Activated CD4-positive, alpha-beta T cell treated with anti-CD3 and anti-CD28 coated beads, Interleukin-2, amount 50 U/mL, for 48 hours (primary cell): Measurements from ENCODE around the gene SEMA5B.

ENCODE experiments used
- DNase-seq, 2 experiments: peaks; one replicate each; pipeline ENCODE4 v3.0.0-alpha.2; 2020

Gene SEMA5B

GRCh38 chr3:122918576-122919290 is 108.8 kb downstream of the SEMA5B start:
- DNase-seq: no peak

- no peak for DNase-seq
These were observed 110.2 kb downstream of the SEMA5B start for GRCh38 chr3:122917412-122917811.

DNA sequence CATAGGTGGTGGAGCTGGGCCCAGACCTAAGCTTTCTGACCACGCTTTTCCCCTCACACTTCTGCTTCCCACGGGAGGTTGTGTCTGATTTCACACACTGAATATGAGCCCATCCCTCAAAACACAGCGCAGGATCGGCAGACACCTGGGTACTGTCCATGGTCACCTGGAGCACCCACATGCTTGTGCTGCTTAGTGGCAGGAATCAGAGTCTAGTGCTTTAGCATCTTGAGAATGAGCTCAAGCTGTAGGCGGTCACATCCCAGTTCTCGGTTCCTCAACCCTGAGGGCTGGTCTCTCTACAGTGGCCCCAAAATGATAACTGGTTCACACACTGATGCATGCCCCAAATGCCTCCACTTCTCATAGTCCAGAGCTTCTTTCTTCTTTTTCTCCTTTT is 111.0 kb downstream of the SEMA5B start:
- no peak for DNase-seq

GRCh38 chr3:122916084-122916483 is 111.5 kb downstream of the SEMA5B start:
- DNase-seq: no peak

DNA sequence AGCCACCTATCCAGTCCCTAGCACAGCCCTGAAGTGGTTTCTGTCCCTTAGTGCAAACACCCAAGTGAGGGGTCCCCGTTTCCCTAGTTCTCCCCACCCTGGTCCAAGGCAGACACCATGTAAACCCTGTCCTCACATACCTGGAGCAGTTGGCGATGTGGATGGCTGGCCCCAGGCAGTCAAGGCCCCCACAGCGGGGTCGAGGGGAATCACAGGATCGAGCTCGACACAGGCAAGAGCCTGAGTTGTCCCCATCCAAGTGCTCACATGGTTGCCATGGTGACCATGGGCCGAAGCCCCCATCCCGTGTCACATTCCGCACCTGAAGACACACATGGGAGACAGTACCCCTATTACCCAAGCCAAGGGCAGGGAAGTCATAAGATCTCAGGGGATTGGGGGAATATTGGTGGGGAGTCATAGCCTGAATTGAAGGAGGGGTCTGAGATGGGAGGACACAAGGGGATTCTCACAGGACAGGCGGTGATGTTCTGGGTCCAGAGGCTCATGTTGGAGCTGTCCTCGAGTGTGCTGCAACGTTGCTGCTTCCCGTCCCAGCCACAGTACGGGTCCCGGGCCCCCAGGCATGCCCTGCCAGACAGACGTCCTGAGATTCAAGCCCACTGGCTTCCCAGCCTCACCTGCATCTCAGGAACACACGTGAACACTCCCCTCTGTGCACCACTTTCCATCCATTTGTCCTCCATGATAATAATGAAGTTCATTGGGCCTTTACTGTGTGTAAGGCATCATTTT is 112.1 kb downstream of the SEMA5B start:
- no peak for DNase-seq

DNA sequence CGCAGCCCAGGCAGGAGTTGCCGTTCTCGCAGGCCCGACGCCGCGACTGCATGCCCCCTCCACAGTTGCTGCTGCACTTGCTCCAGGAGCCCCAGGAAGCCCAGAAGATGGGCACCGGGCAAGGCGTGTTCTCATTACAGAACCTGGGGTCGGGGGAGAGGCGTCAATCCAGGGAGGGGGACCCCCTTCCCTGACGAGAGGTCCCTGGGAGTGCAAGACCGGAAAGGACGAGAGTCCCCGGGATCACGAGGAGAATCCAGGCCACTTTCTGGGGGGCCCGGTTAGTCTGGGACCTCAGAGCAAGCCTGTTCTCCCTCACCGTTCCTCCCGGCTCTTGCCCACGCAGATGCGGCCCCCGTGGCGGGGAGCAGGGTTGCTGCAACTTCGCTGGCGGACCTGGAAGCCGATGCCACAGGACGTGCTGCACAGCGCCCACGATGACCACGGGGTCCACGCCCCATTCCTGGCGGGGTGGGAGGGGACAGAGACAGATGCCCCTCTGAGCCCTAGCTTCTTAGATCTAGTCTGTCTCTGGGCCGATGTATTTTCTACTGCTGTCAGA is 113.9 kb downstream of the SEMA5B start:
- no peak for DNase-seq

GRCh38 chr3:122912772-122913538 is 114.6 kb downstream of the SEMA5B start:
- no peak for DNase-seq

- no peak for DNase-seq
These were observed 115.7 kb downstream of the SEMA5B start for GRCh38 chr3:122911901-122912300.

DNA sequence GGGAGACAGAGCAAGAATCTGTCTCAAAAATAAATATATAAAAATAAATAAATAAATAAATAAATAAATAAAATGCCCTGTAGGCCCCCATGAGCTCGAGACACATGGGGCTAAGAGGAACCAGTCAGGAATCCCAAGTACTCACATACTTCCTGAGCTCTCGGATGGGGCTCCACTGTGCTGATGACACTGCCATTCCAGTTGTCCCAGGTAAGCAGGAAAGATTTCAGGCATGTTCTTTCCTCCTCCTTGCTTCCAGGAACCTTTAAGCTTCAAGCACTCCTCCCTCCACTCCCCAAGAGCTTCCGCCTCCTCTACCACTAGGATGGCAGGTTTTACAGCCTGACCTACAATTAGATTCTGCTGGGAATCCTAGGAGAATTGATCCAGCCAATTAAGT is 119.3 kb downstream of the SEMA5B start:
- no peak for DNase-seq

DNA sequence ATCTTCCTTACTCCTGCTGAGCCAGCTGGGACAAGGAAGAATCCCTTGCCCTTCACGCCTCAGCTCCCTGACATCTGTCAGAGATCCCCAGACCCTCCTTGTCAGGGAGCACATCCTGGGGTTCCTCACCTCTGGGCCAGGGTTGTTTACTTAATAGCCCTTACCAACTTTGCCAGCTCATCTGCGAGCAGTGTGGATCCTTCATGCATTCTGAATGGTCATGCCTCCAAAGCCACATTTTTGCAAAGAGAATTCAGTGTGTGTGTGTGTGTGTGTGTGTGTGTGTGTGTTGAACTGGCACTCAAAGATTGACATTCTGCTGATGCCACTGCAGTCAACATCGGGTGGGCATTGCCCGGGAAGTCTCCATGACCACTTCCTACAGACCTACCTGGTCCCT is 120.1 kb downstream of the SEMA5B start:
- DNase-seq: no peak

- DNase-seq: no peak
These were observed 124.4 kb downstream of the SEMA5B start for GRCh38 chr3:122903171-122903570.

DNA sequence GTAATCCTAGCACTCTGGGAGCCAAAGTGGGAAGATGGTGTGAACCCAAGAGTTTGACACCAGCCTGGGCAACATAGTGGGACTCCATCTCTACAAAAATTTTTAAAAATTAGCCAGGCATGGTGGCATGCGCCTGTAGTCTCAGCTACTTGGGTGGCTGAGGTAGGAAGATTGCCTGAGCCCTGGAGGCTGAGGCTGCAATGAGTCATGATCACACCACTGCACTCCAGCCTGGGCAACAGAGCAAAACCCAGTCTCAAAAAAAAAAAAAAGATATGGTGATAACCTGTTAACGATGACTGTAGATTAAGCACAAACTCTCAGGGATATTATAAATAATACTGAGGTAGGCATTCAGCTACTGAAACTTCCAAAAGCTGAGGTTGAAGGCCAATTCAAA is 125.2 kb downstream of the SEMA5B start:
- DNase-seq: no peak

- no peak for DNase-seq
These were observed 129.3 kb downstream of the SEMA5B start for GRCh38 chr3:122898298-122898697.

- DNase-seq: no peak
These were observed 133.6 kb downstream of the SEMA5B start for GRCh38 chr3:122893754-122894668.

DNA sequence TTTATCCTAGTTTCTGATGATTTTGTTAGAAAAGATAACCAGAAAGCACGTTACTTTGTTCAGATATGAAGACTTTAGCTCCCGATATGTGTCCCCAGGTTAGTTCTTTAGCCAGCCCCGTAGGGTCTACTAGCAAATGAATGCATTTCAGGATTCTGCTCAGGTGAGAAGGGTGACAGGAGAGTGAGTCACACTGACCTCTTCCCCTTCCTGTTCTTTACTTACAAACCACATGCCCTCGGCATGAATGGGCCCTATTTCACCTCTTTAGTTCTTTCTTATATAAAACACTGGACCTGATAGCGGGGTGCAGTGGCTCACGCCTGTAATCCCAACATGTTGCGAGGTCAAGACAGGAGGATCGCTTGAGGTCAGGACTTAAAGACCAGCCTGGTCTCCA is 134.3 kb downstream of the SEMA5B start:
- no peak for DNase-seq

DNA sequence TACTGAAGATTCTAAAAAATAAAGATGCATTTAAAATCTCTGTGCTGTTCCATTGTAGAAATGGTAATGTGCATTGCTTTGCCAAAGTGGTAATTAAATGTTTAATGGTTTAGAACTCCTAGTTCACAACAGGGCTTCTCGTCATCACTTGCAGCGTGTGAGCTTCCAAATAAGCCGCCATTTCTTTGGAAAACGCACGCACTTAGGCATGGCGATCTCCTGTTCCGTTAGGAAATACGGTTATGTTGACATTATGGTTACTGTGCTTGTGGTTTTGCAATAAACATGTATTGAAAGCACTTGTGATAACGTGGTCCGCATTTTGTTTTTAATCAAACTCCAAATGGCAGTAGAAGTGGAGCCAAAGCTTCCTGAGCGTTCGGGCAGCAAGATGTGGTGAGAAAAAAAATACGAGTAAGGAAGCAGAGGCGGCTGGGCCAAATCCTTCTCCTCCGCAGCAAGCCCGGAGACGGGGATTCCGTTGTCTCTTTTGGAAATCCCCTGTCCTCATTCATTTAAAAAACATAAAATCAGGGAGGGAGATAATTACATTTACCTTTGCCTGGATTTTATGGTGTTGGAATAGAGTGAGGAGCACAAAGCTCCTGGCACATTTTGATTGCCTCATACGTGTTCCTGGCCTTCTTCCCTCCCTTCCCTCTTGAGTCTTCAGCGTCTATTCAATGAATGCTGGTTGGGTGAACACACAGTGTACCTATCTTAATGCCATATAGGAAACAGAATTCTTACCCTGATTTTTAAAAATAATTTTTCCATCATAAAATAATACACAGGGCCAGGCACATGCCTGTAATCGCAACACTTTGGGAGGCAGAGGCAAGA is 135.2 kb downstream of the SEMA5B start:
- DNase-seq: no peak

DNA sequence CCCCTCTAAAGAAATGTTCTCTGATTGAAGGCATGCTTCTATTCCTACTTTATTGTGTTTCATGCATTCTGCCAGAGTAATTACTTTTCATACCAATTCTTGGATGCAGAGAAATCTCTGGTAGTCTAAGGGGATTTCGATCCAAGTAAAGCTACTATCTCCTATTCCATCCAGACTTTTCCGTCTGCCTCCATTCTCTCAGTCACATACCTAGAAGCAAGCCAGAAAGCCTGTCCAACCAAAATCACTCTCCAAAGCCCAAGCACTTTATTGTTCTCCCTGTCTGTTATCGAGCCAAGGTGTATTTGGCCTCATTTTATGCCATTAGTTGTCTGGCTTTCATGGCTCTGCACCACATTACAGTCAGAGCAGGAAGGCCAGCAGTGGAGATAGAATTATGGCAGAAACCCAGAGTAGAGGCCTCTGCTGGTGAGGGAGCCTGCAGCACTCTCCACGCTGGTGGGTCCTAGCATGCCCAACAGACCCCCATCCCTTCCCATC is 136.8 kb downstream of the SEMA5B start:
- no peak for DNase-seq

DNA sequence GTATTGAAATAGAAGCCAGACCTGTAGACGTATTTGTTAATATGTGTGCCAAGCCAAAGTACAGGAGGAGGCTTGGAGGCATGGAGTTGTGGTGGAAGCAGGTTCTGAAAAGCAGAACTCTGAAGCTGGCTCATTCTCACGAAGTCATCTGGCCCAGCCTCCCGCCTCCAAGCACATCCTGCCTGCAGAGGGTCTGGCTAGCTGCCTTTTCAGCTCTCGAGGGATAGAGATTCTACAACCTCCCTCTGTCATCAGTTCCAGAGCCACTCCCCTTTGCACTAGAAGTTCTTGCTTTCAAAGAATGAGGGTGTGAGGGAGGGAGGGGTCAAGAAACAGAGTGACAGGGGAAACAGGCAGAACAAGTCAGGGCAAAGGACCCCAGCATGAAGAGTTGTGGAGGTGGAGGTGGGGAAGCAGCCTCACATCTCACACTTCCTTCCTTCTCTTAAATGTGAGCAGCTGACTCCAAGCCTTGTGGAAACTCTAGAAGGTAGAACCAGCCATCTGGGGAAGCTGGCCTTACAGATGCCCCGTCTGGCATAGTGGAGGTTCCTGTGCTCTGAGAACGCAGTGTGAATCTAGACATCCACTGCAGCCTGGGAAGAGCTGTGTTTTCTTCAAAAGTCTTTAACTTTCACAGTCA is 137.4 kb downstream of the SEMA5B start:
- DNase-seq: peak in 1 of 2 experiments; percentile 6

DNA sequence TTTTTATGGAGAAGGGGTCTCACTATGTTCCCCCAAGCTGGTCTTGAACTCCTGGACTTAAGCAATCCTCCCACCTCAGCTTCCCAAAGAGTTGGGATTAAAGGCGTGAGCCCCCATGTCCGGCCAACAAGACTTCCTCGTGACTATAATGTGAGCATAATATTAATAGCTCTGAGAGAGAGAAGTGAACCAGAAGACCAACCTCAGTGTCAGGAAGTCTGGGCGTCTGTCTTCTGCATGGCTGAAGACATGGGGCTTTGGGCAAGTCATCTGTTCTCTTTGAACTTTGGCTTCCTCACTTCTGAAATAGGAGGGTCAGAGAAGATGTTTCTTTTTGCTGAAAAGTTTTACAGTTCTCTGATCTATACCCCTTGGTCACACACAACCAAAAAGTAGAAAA is 140.6 kb downstream of the SEMA5B start:
- no peak for DNase-seq

DNA sequence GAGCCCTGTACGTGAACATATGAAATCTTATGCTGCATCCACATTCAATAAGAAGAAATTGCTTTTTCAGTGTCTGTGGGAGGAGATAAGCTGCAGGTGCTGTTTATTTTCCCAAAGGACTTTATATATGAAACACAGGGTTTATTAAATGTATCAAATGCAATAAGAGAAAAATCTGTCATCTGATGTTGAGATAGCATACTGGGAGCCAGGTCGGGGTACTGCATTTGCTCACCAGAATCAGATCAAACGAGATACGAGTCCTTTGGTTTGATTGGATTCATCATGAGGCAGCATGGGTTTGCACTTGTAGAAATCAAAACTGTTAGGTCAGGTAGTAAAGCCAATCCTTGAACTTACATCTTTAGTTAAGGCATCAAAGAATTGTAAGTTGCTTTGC is 141.3 kb downstream of the SEMA5B start:
- DNase-seq: no peak
